ENCODE data around the gene EXOC2.

DNA sequence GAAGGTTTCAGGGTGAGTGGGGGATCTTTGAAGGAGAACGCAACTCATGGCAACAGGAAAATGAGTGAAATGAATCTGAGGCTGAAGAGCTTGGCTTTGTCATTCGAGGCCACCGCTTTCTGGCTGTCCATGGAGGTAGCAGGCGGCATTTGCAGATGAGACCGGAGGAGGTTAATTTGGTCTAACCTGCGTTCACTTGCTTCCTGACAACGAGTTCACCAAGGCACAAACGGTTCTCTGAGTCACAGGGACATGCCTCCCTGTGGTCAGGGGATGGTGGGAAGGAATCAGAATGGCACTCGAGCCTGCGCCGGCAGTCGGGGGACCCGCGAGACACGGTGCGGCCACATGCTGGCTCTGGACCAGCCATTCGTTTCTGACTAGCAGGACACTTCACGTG lies 226.4 kb downstream of the EXOC2 start:
- TF ChIP-seq, protein P1, sequence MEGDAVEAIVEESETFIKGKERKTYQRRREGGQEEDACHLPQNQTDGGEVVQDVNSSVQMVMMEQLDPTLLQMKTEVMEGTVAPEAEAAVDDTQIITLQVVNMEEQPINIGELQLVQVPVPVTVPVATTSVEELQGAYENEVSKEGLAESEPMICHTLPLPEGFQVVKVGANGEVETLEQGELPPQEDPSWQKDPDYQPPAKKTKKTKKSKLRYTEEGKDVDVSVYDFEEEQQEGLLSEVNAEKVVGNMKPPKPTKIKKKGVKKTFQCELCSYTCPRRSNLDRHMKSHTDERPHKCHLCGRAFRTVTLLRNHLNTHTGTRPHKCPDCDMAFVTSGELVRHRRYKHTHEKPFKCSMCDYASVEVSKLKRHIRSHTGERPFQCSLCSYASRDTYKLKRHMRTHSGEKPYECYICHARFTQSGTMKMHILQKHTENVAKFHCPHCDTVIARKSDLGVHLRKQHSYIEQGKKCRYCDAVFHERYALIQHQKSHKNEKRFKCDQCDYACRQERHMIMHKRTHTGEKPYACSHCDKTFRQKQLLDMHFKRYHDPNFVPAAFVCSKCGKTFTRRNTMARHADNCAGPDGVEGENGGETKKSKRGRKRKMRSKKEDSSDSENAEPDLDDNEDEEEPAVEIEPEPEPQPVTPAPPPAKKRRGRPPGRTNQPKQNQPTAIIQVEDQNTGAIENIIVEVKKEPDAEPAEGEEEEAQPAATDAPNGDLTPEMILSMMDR (IDR thresholded peaks at IDR 0.05) = no peak
- no peak for TF ChIP-seq POLR2A (IDR thresholded peaks at IDR 0.05)

Measured in Peyer's patch (tissue), 4 donors.